IPS-20b (cell line): ENCODE data around the gene FARS2.

Experiments
- H3K27ac ChIP-seq: one replicate; pipeline ENCODE4 v1.5.1; 2013; ENCODE audit warnings: low read length
- H3K27me3 ChIP-seq: 2 replicates; pipeline ENCODE4 v1.6.1; 2013; ENCODE audit warnings: mild to moderate bottlenecking, low read length, inconsistent platforms; ENCODE audit not compliant: insufficient read depth
- H3K36me3 ChIP-seq: 2 replicates; pipeline ENCODE4 v1.6.1; 2013; ENCODE audit warnings: low read depth, mild to moderate bottlenecking, inconsistent platforms, low read length, moderate library complexity; ENCODE audit not compliant: insufficient read depth
- H3K4me1 ChIP-seq: 2 replicates; pipeline ENCODE4 v1.6.1; 2013; ENCODE audit warnings: mild to moderate bottlenecking, control low read depth, inconsistent platforms, low read length, moderate library complexity; ENCODE audit not compliant: insufficient read depth
- H3K4me3 ChIP-seq: 2 replicates; pipeline ENCODE4 v1.5.1; 2013; ENCODE audit warnings: mild to moderate bottlenecking, low read length, inconsistent platforms
- H3K9ac ChIP-seq: 2 replicates; pipeline ENCODE4 v1.6.1; 2013; ENCODE audit warnings: low read depth, mild to moderate bottlenecking, inconsistent platforms, low read length, moderate library complexity
- H3K9me3 ChIP-seq: 2 replicates; pipeline ENCODE4 v1.6.1; 2013; ENCODE audit warnings: mild to moderate bottlenecking, low read depth, low read length, inconsistent platforms; ENCODE audit not compliant: insufficient read depth

Gene FARS2

GRCh38 chr6:5307058-5307457, 45.7 kb downstream of the FARS2 start:
- Histone ChIP-seq H3K9me3 (no peaks in the 10 kb centered on the region), H3K27ac (no peak overlapping the region), H3K36me3 (no peaks in the 10 kb centered on the region), H3K27me3 (no peaks in the 10 kb centered on the region), H3K9ac (no peak overlapping the region), H3K4me1 (no peaks in the 10 kb centered on the region; the same call in 1 of the 2 replicates), H3K4me3 (no peak overlapping the region)

DNA sequence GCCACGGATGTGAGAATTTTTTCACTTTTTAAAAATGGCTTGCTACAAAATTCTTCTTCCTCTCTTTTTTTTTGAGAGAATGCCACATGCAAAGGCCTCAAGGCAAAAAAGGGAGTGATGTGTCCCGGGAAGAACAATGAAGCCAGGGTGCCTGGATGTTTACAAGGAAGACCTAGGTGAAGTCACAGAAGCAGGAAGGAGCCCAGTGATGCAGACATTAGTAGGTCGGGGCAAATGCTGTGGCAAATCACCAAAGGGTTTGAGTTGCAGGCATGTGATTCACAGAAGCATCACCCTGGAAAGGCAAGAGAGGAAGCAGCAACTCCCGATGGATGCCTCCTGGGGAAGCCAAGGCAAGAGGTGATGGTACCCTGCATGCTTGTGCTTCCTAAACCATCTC, 46.8 kb downstream of the FARS2 start:
- H3K4me1 ChIP-seq: no peaks in the 10 kb centered on the region; the same call in 1 of the 2 replicates
- H3K9me3 ChIP-seq: no peaks in the 10 kb centered on the region
- no peaks in the 10 kb centered on the region for H3K27me3 ChIP-seq
- H3K4me3 ChIP-seq: no peak overlapping the region
- no peak overlapping the region for H3K27ac ChIP-seq
- H3K36me3 ChIP-seq: no peaks in the 10 kb centered on the region
- H3K9ac ChIP-seq: no peak overlapping the region

GRCh38 chr6:5314191-5314865, 53.0 kb downstream of the FARS2 start:
- Histone ChIP-seq H3K27me3 (no peaks in the 10 kb centered on the region), H3K27ac (no peak overlapping the region), H3K4me3 (no peak overlapping the region), H3K4me1 (peaks cover 4% of the 10 kb centered on the region), H3K9me3 (no peaks in the 10 kb centered on the region), H3K9ac (no peak overlapping the region), H3K36me3 (no peaks in the 10 kb centered on the region)

DNA sequence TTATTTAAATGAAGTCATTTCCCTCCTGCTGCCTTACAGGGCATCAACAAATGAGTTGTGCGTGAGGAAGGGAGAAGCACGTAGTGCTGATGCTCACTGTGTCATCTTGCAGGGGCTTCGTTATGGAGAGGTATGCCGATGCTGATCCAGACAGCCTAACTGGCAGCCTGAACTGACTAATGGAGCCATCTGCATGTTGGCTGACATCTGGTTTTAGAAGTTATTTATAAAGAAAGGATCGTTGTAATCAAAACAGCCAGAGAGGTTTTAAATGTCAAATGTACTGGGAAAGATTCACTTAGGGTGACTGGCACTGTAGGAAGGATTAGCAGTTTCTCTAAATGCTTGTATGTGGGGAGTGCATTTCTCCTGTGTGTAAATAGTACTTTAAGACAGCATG, 54.6 kb downstream of the FARS2 start:
- Histone ChIP-seq H3K27ac (no peak overlapping the region), H3K9me3 (no peaks in the 10 kb centered on the region), H3K27me3 (no peaks in the 10 kb centered on the region), H3K9ac (no peak overlapping the region), H3K4me1 (peaks cover 4% of the 10 kb centered on the region), H3K36me3 (no peaks in the 10 kb centered on the region), H3K4me3 (no peak overlapping the region)

DNA sequence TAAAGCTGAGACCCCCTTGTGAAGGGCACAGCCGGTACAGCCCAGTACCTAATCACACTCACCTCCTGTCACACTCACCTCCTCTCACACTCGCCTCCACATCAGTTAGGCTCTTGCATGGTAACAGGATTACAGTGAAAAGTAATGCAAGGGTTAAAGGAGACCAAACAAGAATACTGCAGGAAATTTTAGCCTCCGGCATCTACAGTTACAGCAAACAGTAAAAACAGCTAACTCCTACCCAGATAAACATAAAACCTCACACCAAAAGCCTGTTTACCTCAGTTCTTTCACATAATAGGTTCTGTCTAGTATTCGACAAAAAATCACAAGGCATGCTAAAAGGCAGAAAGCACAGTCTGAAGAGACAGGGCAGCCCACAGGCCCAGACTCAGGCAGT, 55.6 kb downstream of the FARS2 start:
- Histone ChIP-seq H3K27me3 (no peaks in the 10 kb centered on the region), H3K27ac (no peak overlapping the region)

GRCh38 chr6:5318617-5319272, 57.4 kb downstream of the FARS2 start:
- H3K9ac ChIP-seq: no peak overlapping the region
- no peaks in the 10 kb centered on the region for H3K4me1 ChIP-seq
- H3K36me3 ChIP-seq: no peaks in the 10 kb centered on the region
- H3K27ac ChIP-seq: no peak overlapping the region
- no peak overlapping the region for H3K4me3 ChIP-seq
- peaks cover 5% of the 10 kb centered on the region for H3K9me3 ChIP-seq
- H3K27me3 ChIP-seq: no peaks in the 10 kb centered on the region

More for the DNA sequence above, 55.6 kb downstream of the FARS2 start:
- H3K4me3 ChIP-seq: no peak overlapping the region
- H3K9me3 ChIP-seq: no peaks in the 10 kb centered on the region
- H3K9ac ChIP-seq: no peak overlapping the region
- peaks cover 4% of the 10 kb centered on the region for H3K4me1 ChIP-seq
- H3K36me3 ChIP-seq: no peaks in the 10 kb centered on the region

DNA sequence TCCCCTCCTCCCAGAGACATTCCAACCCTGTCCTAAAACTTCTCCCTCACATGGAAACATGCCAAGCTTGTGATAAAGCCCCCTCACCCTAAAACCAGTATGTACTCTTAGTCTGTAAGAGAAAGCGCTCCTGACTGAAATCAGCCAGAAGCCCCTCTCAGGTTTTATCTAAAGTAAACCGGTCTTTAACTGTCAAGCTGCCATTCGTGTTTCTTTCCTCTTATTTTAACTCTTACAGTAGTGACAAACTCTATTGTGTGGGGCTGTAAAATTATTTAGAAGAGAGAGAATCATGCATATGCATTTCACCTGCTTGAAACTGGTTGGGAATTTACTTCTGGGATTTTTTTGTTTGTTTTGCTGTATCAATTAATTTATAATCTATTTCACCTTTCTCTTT, 62.7 kb downstream of the FARS2 start:
- no peak overlapping the region for H3K27ac ChIP-seq
- H3K36me3 ChIP-seq: peaks cover 4% of the 10 kb centered on the region; the same call in 1 of the 2 replicates

GRCh38 chr6:5325173-5325572, 63.9 kb downstream of the FARS2 start:
- no peaks in the 10 kb centered on the region for H3K27me3 ChIP-seq
- no peak overlapping the region for H3K27ac ChIP-seq
- no peaks in the 10 kb centered on the region for H3K4me1 ChIP-seq
- H3K4me3 ChIP-seq: no peak overlapping the region
- H3K36me3 ChIP-seq: peaks cover 4% of the 10 kb centered on the region; the same call in 1 of the 2 replicates
- H3K9ac ChIP-seq: no peak overlapping the region
- H3K9me3 ChIP-seq: peaks cover 23% of the 10 kb centered on the region

More for the DNA sequence above, 62.7 kb downstream of the FARS2 start:
- Histone ChIP-seq H3K9me3 (peaks cover 23% of the 10 kb centered on the region), H3K4me3 (no peak overlapping the region), H3K4me1 (no peaks in the 10 kb centered on the region), H3K9ac (no peak overlapping the region), H3K27me3 (no peaks in the 10 kb centered on the region)

GRCh38 chr6:5326022-5326641, 64.8 kb downstream of the FARS2 start:
- Histone ChIP-seq H3K36me3 (peaks cover 4% of the 10 kb centered on the region; the same call in 1 of the 2 replicates), H3K4me1 (no peaks in the 10 kb centered on the region), H3K9ac (no peak overlapping the region), H3K27me3 (no peaks in the 10 kb centered on the region), H3K27ac (no peak overlapping the region), H3K9me3 (peaks cover 23% of the 10 kb centered on the region), H3K4me3 (no peak overlapping the region)

- H3K4me1 ChIP-seq: no peaks in the 10 kb centered on the region
- H3K9ac ChIP-seq: no peak overlapping the region
- H3K27ac ChIP-seq: no peak overlapping the region
Measured at GRCh38 chr6:5328800-5329199, 67.5 kb downstream of the FARS2 start.

DNA sequence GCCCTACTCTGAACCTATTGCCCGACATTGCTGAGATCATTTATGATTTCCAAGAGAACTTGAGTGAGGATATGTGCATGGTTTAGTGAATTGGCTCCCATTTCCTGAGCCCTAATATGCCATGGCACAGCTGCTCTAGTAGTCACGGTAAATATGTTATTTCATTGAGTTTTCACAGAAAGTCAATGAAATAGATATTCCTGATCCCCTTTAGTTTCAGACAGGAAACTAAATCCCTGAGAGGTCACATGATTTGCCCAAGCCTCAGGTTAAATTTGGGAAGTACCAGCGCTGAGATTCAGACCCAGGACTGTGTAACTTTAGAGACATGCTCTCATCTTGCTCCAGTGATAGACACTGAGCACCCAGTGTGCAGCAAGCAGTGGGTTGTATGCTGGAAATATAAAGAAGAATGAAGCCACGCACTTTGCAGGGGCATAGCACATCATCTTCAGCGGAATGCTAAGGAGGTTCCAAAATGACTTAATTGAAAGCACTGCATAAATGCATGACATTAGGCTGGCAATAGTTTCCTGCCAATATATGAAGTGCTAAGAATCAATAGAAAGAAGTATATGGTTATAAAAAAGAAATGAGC, 70.6 kb downstream of the FARS2 start:
- H3K9me3 ChIP-seq: no peaks in the 10 kb centered on the region
- H3K9ac ChIP-seq: no peak overlapping the region
- no peak overlapping the region for H3K4me3 ChIP-seq
- no peaks in the 10 kb centered on the region for H3K36me3 ChIP-seq
- H3K27ac ChIP-seq: no peak overlapping the region
- H3K27me3 ChIP-seq: no peaks in the 10 kb centered on the region
- no peaks in the 10 kb centered on the region for H3K4me1 ChIP-seq

More at GRCh38 chr6:5328800-5329199, 67.5 kb downstream of the FARS2 start:
- Histone ChIP-seq H3K4me3 (no peak overlapping the region), H3K27me3 (no peaks in the 10 kb centered on the region), H3K36me3 (peaks cover 4% of the 10 kb centered on the region; the same call in 1 of the 2 replicates), H3K9me3 (peaks cover 17% of the 10 kb centered on the region)
